Neutrophil (primary cell): ENCODE results near the gene AGAP2.
"Not testable (repeated sequence)": the region's sequence is repeated elsewhere in the genome, so short reads cannot be mapped to it uniquely, and the experiment has no call there.

Source experiments
- H3K27ac ChIP-seq: fragments of 200-600 bp; sonication (generic); 2 replicates; pipeline ENCODE4 v1.5.1; 2016; ENCODE audit warnings: mild to moderate bottlenecking, moderate library complexity
- H3K27me3 ChIP-seq: fragments of 200-600 bp; sonication (generic); 2 replicates; pipeline ENCODE4 v1.6.0; 2016; ENCODE audit warnings: mild to moderate bottlenecking
- H3K36me3 ChIP-seq: fragments of 200-600 bp; sonication (generic); 2 replicates; pipeline ENCODE4 v1.5.1; 2017
- H3K4me1 ChIP-seq, 2 experiments: fragments of 200-600 bp in 1 of 2; sonication (generic) in 1 of 2; 1 replicate in 1 of 2; 2 replicates in 1 of 2; pipeline versions ENCODE4 v1.5.1 to v1.6.1; 2013 to 2016; ENCODE audit warnings: low read depth in 1 of 2, low read length in 1 of 2, mild to moderate bottlenecking in 1 of 2, moderate library complexity in 1 of 2; ENCODE audit not compliant: control insufficient read depth in 1 of 2, insufficient read depth in 1 of 2
- H3K4me3 ChIP-seq, 2 experiments: fragments of 200-600 bp in 1 of 2; sonication (generic) in 1 of 2; 1 replicate in 1 of 2; 2 replicates in 1 of 2; pipeline ENCODE4 v1.5.1; 2013 to 2016; ENCODE audit warnings: low read depth in 1 of 2, low read length in 1 of 2, mild to moderate bottlenecking in 1 of 2, moderate library complexity in 1 of 2
- H3K9me3 ChIP-seq: fragments of 200-600 bp; sonication (generic); 2 replicates; pipeline ENCODE4 v1.5.1; 2016
- TF ChIP-seq, protein P1 (sequence below): fragments of 200-600 bp; sonication (generic); IDR thresholded peaks from 2 replicates; pipeline ENCODE4 v1.5.1; 2016; ENCODE audit warnings: antibody characterized with exemption

Gene AGAP2

DNA sequence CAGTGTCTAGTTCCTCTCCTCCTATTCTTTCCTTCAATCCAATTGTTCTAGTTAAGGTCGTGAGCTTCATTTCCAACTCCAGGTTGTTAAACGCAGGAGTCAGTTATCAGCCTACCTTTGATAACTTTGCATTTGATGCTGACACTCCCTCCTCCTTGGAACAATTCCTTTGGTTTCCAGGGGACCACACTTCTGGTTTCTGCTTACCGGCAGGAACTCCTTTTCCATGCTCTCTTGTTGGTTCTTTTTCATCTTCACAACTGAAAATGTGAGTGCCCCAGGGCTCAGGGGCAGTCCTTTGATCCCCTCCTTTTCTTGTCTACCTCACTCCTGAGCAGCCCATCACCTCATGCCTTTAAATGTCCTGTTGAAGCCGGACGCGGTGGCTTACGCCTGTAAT lies 38.8 kb upstream of the AGAP2 start:
- H3K36me3 ChIP-seq = no peaks in the 10 kb centered on the region
- no peak overlapping the region for H3K4me3 ChIP-seq
- TF ChIP-seq, protein P1, sequence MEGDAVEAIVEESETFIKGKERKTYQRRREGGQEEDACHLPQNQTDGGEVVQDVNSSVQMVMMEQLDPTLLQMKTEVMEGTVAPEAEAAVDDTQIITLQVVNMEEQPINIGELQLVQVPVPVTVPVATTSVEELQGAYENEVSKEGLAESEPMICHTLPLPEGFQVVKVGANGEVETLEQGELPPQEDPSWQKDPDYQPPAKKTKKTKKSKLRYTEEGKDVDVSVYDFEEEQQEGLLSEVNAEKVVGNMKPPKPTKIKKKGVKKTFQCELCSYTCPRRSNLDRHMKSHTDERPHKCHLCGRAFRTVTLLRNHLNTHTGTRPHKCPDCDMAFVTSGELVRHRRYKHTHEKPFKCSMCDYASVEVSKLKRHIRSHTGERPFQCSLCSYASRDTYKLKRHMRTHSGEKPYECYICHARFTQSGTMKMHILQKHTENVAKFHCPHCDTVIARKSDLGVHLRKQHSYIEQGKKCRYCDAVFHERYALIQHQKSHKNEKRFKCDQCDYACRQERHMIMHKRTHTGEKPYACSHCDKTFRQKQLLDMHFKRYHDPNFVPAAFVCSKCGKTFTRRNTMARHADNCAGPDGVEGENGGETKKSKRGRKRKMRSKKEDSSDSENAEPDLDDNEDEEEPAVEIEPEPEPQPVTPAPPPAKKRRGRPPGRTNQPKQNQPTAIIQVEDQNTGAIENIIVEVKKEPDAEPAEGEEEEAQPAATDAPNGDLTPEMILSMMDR = no peak
- no peaks in the 10 kb centered on the region for H3K9me3 ChIP-seq
- H3K27me3 ChIP-seq = peaks cover 9% of the 10 kb centered on the region
- H3K27ac ChIP-seq = no peak overlapping the region
- peaks cover 25 to 28% of the 10 kb centered on the region in 2 experiments for H3K4me1 ChIP-seq

DNA sequence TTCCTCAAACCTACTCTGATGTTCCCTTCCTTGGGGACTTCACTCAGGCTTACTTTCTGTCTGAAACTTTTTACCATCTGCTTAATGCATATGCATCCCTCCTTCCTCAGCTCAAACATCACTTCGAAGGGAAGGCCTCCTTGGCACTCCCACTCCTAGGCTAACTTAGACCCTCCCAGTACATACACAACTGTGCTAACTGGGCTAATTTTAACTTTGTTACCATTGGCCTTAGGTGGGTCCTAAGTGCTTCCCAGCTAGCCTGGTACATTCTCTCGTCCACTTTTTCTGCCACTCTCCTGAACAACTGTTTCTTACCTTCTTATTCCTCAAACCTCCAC lies 37.7 kb upstream of the AGAP2 start:
- H3K4me1 ChIP-seq = peaks cover 21 to 28% of the 10 kb centered on the region in 2 experiments
- H3K4me3 ChIP-seq = no peak overlapping the region
- H3K36me3 ChIP-seq = no peaks in the 10 kb centered on the region
- peaks cover 9% of the 10 kb centered on the region for H3K27me3 ChIP-seq
- H3K9me3 ChIP-seq = no peaks in the 10 kb centered on the region
- TF ChIP-seq, protein P1 = no peak
- H3K27ac ChIP-seq = no peak overlapping the region

DNA sequence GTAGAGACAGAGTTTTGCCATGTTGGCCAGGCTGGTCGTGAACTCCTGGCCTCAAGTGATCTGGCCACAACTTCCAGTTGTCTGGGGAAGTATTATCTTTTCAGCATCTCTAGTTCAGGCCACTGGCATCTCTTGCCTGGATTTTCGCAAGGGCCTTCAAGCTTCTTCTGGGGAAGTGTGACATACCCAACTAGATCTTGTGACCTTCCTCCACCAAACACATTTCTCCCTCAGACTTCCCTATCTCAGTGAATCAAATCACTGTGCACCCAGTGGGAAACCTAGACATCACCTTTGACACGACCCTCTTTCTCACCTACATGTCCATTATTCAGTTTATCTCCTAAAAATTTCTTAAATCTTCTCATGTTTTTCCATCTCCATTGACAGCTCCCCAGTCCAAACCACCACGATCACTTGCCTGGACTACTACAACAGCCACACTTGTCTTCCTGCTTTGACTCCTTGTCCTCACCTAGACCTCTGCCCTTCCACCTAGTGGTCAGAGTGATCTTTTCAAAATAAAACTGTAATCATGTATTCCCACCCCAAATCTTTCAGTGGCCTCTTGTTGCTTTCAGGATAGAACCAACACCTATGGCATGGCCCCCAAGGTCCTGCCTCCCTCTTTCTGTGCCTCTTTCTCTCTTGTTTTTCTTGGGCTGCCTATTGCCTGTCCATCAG lies 37.2 kb upstream of the AGAP2 start:
- no peak overlapping the region for H3K27ac ChIP-seq

DNA sequence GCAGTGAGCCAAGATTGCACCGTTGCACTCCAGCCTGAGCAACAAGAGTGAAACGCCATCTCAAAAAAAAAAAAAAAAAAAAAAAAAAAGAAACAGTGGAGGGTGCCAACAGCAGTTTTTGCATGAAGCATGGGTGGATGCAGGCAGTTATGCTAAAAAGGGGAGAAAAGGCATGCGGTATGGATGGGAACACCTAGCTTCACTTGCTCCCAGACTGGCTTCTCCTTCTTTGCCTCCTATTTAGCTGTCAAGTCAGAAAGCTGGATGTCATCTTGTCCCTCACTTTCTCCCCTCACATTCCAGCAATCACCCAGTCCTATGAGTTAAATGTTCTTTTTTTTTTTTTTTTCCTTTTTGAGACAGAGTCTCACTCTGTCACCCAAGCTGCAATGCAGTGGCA lies 36.5 kb upstream of the AGAP2 start:
- Histone ChIP-seq H3K27me3 (peaks cover 9% of the 10 kb centered on the region), H3K9me3 (no peaks in the 10 kb centered on the region), H3K27ac (no peak overlapping the region), H3K36me3 (no peaks in the 10 kb centered on the region), H3K4me1 (peaks cover 14 to 19% of the 10 kb centered on the region in 2 experiments), H3K4me3 (no peak overlapping the region)
- TF ChIP-seq, protein P1 = no peak

More for the DNA sequence above, 37.2 kb upstream of the AGAP2 start:
- Histone ChIP-seq H3K9me3 (no peaks in the 10 kb centered on the region), H3K4me3 (no peak overlapping the region), H3K4me1 (peaks cover 16 to 24% of the 10 kb centered on the region in 2 experiments), H3K36me3 (no peaks in the 10 kb centered on the region), H3K27me3 (peaks cover 9% of the 10 kb centered on the region)
- TF ChIP-seq, protein P1 = no peak

DNA sequence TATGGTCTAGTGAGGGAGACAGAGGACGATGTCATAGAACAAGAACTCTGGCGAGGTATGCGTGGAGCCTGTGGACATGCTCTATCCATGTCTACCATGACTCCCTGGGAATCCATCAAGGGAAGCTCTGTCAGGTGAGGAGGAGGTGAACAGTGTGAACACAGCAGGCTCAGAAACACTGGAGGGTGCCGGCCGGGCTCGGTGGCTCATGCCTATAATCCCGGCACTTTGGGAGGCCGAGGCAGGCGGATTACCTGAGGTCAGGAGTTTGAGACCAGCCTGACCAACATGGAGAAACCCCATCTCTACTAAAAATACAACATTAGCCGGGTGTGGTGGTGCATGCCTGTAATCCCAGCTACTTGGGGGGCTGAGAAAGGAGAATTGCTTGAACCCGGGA lies 36.1 kb upstream of the AGAP2 start:
- not testable (repeated sequence) for H3K9me3 ChIP-seq, H3K27me3 ChIP-seq, H3K4me3 ChIP-seq, H3K36me3 ChIP-seq, H3K27ac ChIP-seq
- H3K4me1 ChIP-seq = peaks cover 14 to 19% of the 10 kb centered on the region in 2 experiments

DNA sequence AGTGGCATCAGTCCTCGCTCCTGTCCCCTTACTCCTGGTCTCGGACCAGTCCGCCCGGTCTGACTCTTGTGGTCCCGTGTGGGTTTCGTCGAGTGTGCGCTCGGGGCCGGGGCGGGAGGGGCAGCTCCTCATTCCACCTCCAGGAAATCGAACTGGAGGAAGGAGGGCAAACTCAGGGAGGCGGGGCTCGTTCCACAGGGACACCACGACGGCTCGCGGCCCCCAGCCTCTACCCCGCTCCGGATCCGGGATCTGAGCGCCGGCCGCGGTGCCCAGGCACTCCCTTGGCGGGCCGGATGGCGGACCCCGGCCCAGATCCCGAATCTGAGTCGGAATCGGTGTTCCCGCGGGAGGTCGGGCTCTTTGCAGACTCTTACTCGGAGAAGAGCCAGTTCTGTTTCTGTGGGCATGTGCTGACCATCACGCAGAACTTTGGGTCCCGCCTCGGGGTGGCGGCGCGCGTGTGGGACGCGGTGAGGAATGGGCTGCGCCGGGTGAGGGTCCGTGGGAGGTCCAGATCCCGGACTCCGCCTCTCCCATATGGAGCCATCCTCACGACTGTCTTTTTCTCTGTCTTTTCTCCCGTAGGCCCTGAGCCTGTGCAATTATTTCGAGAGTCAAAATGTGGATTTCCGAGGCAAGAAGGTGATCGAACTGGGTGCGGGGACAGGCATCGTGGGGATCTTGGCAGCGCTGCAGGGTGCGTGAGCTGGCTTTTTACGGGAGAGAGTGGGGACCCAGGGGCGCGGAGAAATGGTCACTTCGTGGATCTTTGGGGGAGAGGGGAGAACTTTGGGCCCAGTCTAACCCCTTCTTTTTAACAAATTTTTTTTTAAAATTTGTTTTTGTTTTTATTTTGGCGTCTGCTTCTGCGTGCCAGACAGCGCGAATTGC lies 34.1 kb upstream of the AGAP2 start, which contains the start of gene EEF1AKMT3:
EEF1AKMT3 (plus strand) TSS at position 186 of the 894 bp plus-strand sequence; CDS start at position 297, 111 bp downstream.
- Histone ChIP-seq H3K36me3 (no peaks in the 10 kb centered on the region), H3K4me3 (peak within 1 kb of the TSS; percentile 82 to 89), H3K27ac (peak within 1 kb of the TSS; percentile 26), H3K9me3 (no peaks in the 10 kb centered on the region), H3K27me3 (peaks cover 20% of the 10 kb centered on the region), H3K4me1 (peaks cover 14 to 19% of the 10 kb centered on the region in 2 experiments)
- TF ChIP-seq, protein P1 = peak; percentile 5
